ENCODE data around the gene CRIP2. TPM values are rescaled to one million over a fixed set of nuclear protein-coding genes. Genes with fewer than 3 reads are reported as not detected.

The CRIP2 gene
- total and polyA plus RNA-seq, 2 donors (not counting 1 experiment from before 2014, with no cell fraction given): 6.0 to 81.6 TPM

- Mint-ChIP-seq H3K4me1 (peaks cover 24% of the 10 kb centered on the region), H3K4me3 (peak overlapping the region; percentile 78), H3K27ac (peak overlapping the region; percentile 88), H3K9me3 (ENCODE audit: insufficient read depth) (no peaks in the 10 kb centered on the region), H3K27me3 (no peaks in the 10 kb centered on the region)
- TF ChIP-seq EZH2 (IDR thresholded peaks at IDR 0.05; ENCODE audit: borderline replicate concordance, insufficient read depth, low read depth, low read length, poor library complexity, severe bottlenecking) (no peak), CTCF (IDR thresholded peaks at IDR 0.05) (no peak)
- H3K27me3 ChIP-seq (replicated peaks in 1 of 4; ENCODE audit: control extremely low read depth in 1 of 4, control insufficient read depth in 3 of 4, insufficient read depth in 4 of 4, low read length in 3 of 4): no peaks in the 10 kb centered on the region
- no peaks in the 10 kb centered on the region for H3K9me3 ChIP-seq (ENCODE audit: control extremely low read depth in 1 of 3, control insufficient read depth in 2 of 3, insufficient read depth in 1 of 3, low read length in 2 of 3)
- 92% methylated on average over 22 of the region's 24 CpGs for WGBS (ENCODE audit: insufficient coverage)
- POLR2A ChIA-PET: interaction anchor here (0.6 to 1.0 kb wide), 5 partner anchors 7 to 944 kb away, joined by 3 to 12 read pairs (median 4); no protein-coding TSS in a partner anchor
- peaks cover 24 to 36% of the 10 kb centered on the region in 2 donors for H3K4me1 ChIP-seq (ENCODE audit: control insufficient read depth in 2 of 2, insufficient read depth in 2 of 2, low read length in 2 of 2)
- peak overlapping the region; percentile 100 for H3K4me2 ChIP-seq (replicated peaks; ENCODE audit: low read depth, low read length, poor library complexity, severe bottlenecking)
- intact Hi-C loops (cut with micrococcal nuclease): loop anchor here (5.0 kb wide), 2 partner anchors 290 to 400 kb away; no protein-coding TSS in a partner anchor
- ATAC-seq (ENCODE audit: low read depth) (no peak), DNase-seq (peak; percentile 42)
- CTCF ChIA-PET: interaction anchor here (0.6 to 4.5 kb wide), 6 partner anchors 8 to 122 kb away, joined by 3 to 121 read pairs (median 7); no protein-coding TSS in a partner anchor
- H3K27ac ChIP-seq (ENCODE audit: low read length in 2 of 2): peak overlapping the region in 1 of 2 donors; percentile 96
- H3K4me3 ChIP-seq (ENCODE audit: control extremely low read depth in 1 of 5, extremely low read depth in 1 of 5, insufficient read depth in 1 of 5, low read depth in 2 of 5, low read length in 4 of 5): peak overlapping the region in 1 of 5 experiments; percentile 89
- H3K36me3 ChIP-seq (replicated peaks in 1 of 2; ENCODE audit: control extremely low read depth in 1 of 2, control insufficient read depth in 1 of 2, extremely low read depth in 1 of 2, insufficient read depth in 2 of 2, low read length in 1 of 2): peaks cover 0 to 9% of the 10 kb centered on the region in 2 experiments
- peak overlapping the region; percentile 86 for H3K9ac ChIP-seq (ENCODE audit: low read length)
- H4K20me1 ChIP-seq (ENCODE audit: control insufficient read depth, insufficient read depth, low read length, poor library complexity, severe bottlenecking): peaks cover 26% of the 10 kb centered on the region
- peaks cover 9% of the 10 kb centered on the region for H3K79me2 ChIP-seq (ENCODE audit: control insufficient read depth, insufficient read depth, low read length)
- no peak overlapping the region for H2AFZ ChIP-seq (ENCODE audit: insufficient read depth, low read depth, low read length, poor library complexity, severe bottlenecking)
Measured at GRCh38 chr14:105492031-105492970, 17.7 kb downstream of the CRIP2 start.

Data from B cell (primary cell).